Brain microvascular endothelial cell (primary cell): ENCODE data around the gene ADGRA3.

Experiments
- DNase-seq: peaks from one replicate; pipeline ENCODE4 v3.0.0-alpha.2; 2020
- H3K27ac ChIP-seq: fragments of 250-450 bp; sonication (Bioruptor Pico); 2 replicates; pipeline ENCODE4 v1.5.1; 2020; ENCODE audit warnings: mild to moderate bottlenecking, moderate library complexity
- H3K27me3 ChIP-seq: fragments of 250-450 bp; sonication (Bioruptor Pico); replicated peaks from 2 replicates; pipeline ENCODE4 v1.5.1; 2020; ENCODE audit warnings: mild to moderate bottlenecking
- H3K36me3 ChIP-seq: fragments of 250-450 bp; sonication (Bioruptor Pico); replicated peaks from 2 replicates; pipeline ENCODE4 v1.5.1; 2020; ENCODE audit warnings: mild to moderate bottlenecking
- H3K4me3 ChIP-seq: 2 replicates; pipeline ENCODE4 v1.5.1; 2011; ENCODE audit warnings: low read depth, mild to moderate bottlenecking, control low read depth, low read length, moderate library complexity
- CTCF ChIP-seq: IDR thresholded peaks from 2 replicates; pipeline ENCODE4 v1.5.1; 2011; ENCODE audit warnings: low read depth, mild to moderate bottlenecking, moderate library complexity, low read length, control low read depth, inconsistent platforms; ENCODE audit errors: missing control alignments
- in situ Hi-C: cut with HindIII; loops from 2 replicates; pipeline ENCODE4 v1.10.0; 2017; ENCODE audit warnings: low sequenced_read_pairs, low pct_ligation_motif_present

The ADGRA3 gene

GRCh38 chr4:22521240-22521639 lies 5.4 kb upstream of the ADGRA3 start:
- Histone ChIP-seq H3K4me3 (no peak overlapping the region), H3K27me3 (no peaks in the 10 kb centered on the region), H3K27ac (no peak overlapping the region), H3K36me3 (no peaks in the 10 kb centered on the region)
- in situ Hi-C loops = no loop called here
- TF ChIP-seq CTCF = no peak
- DNase-seq = no peak

- peak; percentile 53 for DNase-seq
- no peaks in the 10 kb centered on the region for H3K36me3 ChIP-seq
- peak; percentile 28 for TF ChIP-seq CTCF
- in situ Hi-C loops = no loop called here
- peak overlapping the region; percentile 76 for H3K4me3 ChIP-seq
- H3K27me3 ChIP-seq = no peaks in the 10 kb centered on the region
- peak overlapping the region; percentile 75 for H3K27ac ChIP-seq
These were observed 550 bp downstream of the ADGRA3 start for GRCh38 chr4:22515145-22515887.

GRCh38 chr4:22514481-22514880 lies 1.4 kb downstream of the ADGRA3 start:
- peak overlapping the region; percentile 76 for H3K4me3 ChIP-seq
- H3K27me3 ChIP-seq = no peaks in the 10 kb centered on the region
- no peak for TF ChIP-seq CTCF
- no peaks in the 10 kb centered on the region for H3K36me3 ChIP-seq
- H3K27ac ChIP-seq = peak overlapping the region; percentile 75
- peak; percentile 5 for DNase-seq
- in situ Hi-C loops = no loop called here

- in situ Hi-C loops = no loop called here
- H3K27ac ChIP-seq = peak overlapping the region; percentile 75
- no peaks in the 10 kb centered on the region for H3K36me3 ChIP-seq
- peak overlapping the region; percentile 76 for H3K4me3 ChIP-seq
- DNase-seq = peak; percentile 13
- H3K27me3 ChIP-seq = no peaks in the 10 kb centered on the region
- TF ChIP-seq CTCF = no peak
These were observed 1.9 kb downstream of the ADGRA3 start for GRCh38 chr4:22514001-22514400.

GRCh38 chr4:22512306-22512705 lies 3.6 kb downstream of the ADGRA3 start:
- Histone ChIP-seq H3K36me3 (no peaks in the 10 kb centered on the region), H3K27me3 (no peaks in the 10 kb centered on the region), H3K4me3 (no peak overlapping the region), H3K27ac (no peak overlapping the region)
- in situ Hi-C loops = no loop called here
- no peak for TF ChIP-seq CTCF
- no peak for DNase-seq

- Histone ChIP-seq H3K4me3 (no peak overlapping the region), H3K36me3 (no peaks in the 10 kb centered on the region), H3K27me3 (no peaks in the 10 kb centered on the region), H3K27ac (no peak overlapping the region)
- TF ChIP-seq CTCF = no peak
- in situ Hi-C loops = no loop called here
- DNase-seq = no peak
These were observed 5.1 kb downstream of the ADGRA3 start for GRCh38 chr4:22510750-22511149.
